GM23338 (cell line): ENCODE data around the gene GHRHR. TPM values are rescaled to one million over a fixed set of nuclear protein-coding genes. Genes with fewer than 3 reads are reported as not detected.

ENCODE experiments used
- ATAC-seq: fragments of 200-7000 bp; cut with Tn5 transposase; 3 replicates; pipeline ENCODE4 v1.9.1; 2020
- DNase-seq: peaks from one replicate; pipeline ENCODE4 v3.0.0-alpha.2; 2015; ENCODE audit warnings: low spot score
- H2AFZ ChIP-seq: fragments of 200-600 bp; sonication (generic); 2 replicates; pipeline ENCODE4 v1.8.0; 2016; ENCODE audit warnings: antibody characterized with exemption, mild to moderate bottlenecking, moderate library complexity
- H3F3A ChIP-seq: fragments of 200-600 bp; sonication (generic); replicated peaks from 2 replicates; pipeline ENCODE4 v1.8.0; 2017; ENCODE audit warnings: antibody characterized with exemption, mixed run types, low read depth
- H3K27ac ChIP-seq: fragments of 200-600 bp; sonication (generic); 2 replicates; pipeline ENCODE4 v1.6.1; 2016; ENCODE audit warnings: low read depth
- H3K27me3 ChIP-seq: fragments of 200-600 bp; sonication (generic); 2 replicates; pipeline ENCODE4 v1.8.0; 2016; ENCODE audit warnings: mild to moderate bottlenecking, mixed run types, moderate library complexity; ENCODE audit not compliant: insufficient read depth
- H3K36me3 ChIP-seq: fragments of 200-600 bp; sonication (generic); 2 replicates; pipeline ENCODE4 v1.8.0; 2016; ENCODE audit warnings: mild to moderate bottlenecking; ENCODE audit not compliant: insufficient read depth
- H3K4me1 ChIP-seq: fragments of 200-600 bp; sonication (generic); 2 replicates; pipeline ENCODE4 v1.8.0; 2016; ENCODE audit warnings: mild to moderate bottlenecking, moderate library complexity; ENCODE audit not compliant: insufficient read depth
- H3K4me2 ChIP-seq: fragments of 200-600 bp; sonication (generic); 2 replicates; pipeline ENCODE4 v1.7.1; 2017; ENCODE audit warnings: mixed run types
- H3K4me3 ChIP-seq: fragments of 200-600 bp; sonication (generic); 2 replicates; pipeline ENCODE4 v1.6.1; 2016; ENCODE audit warnings: mixed run types
- H3K79me2 ChIP-seq: fragments of 200-600 bp; sonication (generic); replicated peaks from 2 replicates; pipeline ENCODE4 v1.8.0; 2017; ENCODE audit warnings: mild to moderate bottlenecking; ENCODE audit not compliant: insufficient read depth
- H3K9me2 ChIP-seq: fragments of 200-600 bp; sonication (generic); 2 replicates; pipeline ENCODE4 v1.8.0; 2017; ENCODE audit not compliant: insufficient read depth
- H4K20me1 ChIP-seq: fragments of 200-600 bp; sonication (generic); replicated peaks from 2 replicates; pipeline ENCODE4 v1.8.0; 2017; ENCODE audit warnings: mild to moderate bottlenecking; ENCODE audit not compliant: insufficient read depth
- H3K27ac Mint-ChIP-seq: 2 replicates; pipeline ENCODE4 v1.8.0; 2020; ENCODE audit warnings: inconsistent platforms, mild to moderate bottlenecking, moderate library complexity, mixed read lengths
- H3K27me3 Mint-ChIP-seq: 3 replicates; pipeline ENCODE4 v1.8.0; 2022; ENCODE audit warnings: low read depth, mild to moderate bottlenecking, moderate library complexity, mixed read lengths, inconsistent platforms; ENCODE audit not compliant: insufficient read depth, poor library complexity
- H3K36me3 Mint-ChIP-seq: 3 replicates; pipeline ENCODE4 v1.8.0; 2021; ENCODE audit warnings: low read depth, mild to moderate bottlenecking, inconsistent platforms, moderate library complexity, mixed read lengths
- H3K4me1 Mint-ChIP-seq: 3 replicates; pipeline ENCODE4 v1.8.0; 2020; ENCODE audit warnings: mild to moderate bottlenecking, inconsistent platforms, mixed read lengths
- H3K4me3 Mint-ChIP-seq: 3 replicates; pipeline ENCODE4 v1.8.0; 2021; ENCODE audit warnings: moderate library complexity, mild to moderate bottlenecking, inconsistent platforms, mixed read lengths
- H3K9me3 Mint-ChIP-seq: 3 replicates; pipeline ENCODE4 v1.8.0; 2020; ENCODE audit warnings: moderate library complexity, mild to moderate bottlenecking, inconsistent platforms, mixed read lengths
- CREB1 ChIP-seq: fragments of 250-450 bp; sonication (Bioruptor Pico); IDR thresholded peaks from 2 replicates; pipeline ENCODE4 v1.5.0; 2020; ENCODE audit warnings: low read depth, mild to moderate bottlenecking, moderate library complexity
- EZH2 ChIP-seq: fragments of 200-600 bp; sonication (generic); IDR thresholded peaks from one replicate; pipeline ENCODE4 v1.8.0; 2017; ENCODE audit warnings: antibody characterized with exemption, mild to moderate bottlenecking, low read depth; ENCODE audit not compliant: unreplicated experiment
- EZH2phosphoT487 ChIP-seq: fragments of 200-600 bp; sonication (generic); IDR thresholded peaks from one replicate; pipeline ENCODE4 v1.8.1; 2018; ENCODE audit warnings: antibody characterized with exemption; ENCODE audit not compliant: unreplicated experiment
- JUNB ChIP-seq: IDR thresholded peaks from one replicate; pipeline ENCODE4 v1.6.1; 2016; ENCODE audit warnings: antibody characterized with exemption; ENCODE audit not compliant: unreplicated experiment
- NANOG ChIP-seq: IDR thresholded peaks from 2 replicates; pipeline ENCODE4 v1.6.1; 2016; ENCODE audit warnings: antibody characterized with exemption, borderline replicate concordance
- POLR2AphosphoS5 ChIP-seq: IDR thresholded peaks from 2 replicates; pipeline ENCODE4 v1.6.1; 2016; ENCODE audit warnings: antibody characterized with exemption, low read depth
- STAT1 ChIP-seq: IDR thresholded peaks from one replicate; pipeline ENCODE4 v1.6.1; 2016; ENCODE audit warnings: antibody characterized with exemption; ENCODE audit not compliant: unreplicated experiment
- ZNF114 ChIP-seq: fragments of 250-450 bp; sonication (Bioruptor Pico); IDR thresholded peaks from 2 replicates; pipeline ENCODE4 v1.5.0; 2020; ENCODE audit warnings: mild to moderate bottlenecking, moderate library complexity
- ZNF331 ChIP-seq: fragments of 250-450 bp; sonication (Bioruptor Pico); IDR thresholded peaks from 2 replicates; pipeline ENCODE4 v1.5.0; 2020; ENCODE audit warnings: low read depth, mild to moderate bottlenecking, moderate library complexity
- polyA plus RNA-seq: library from polyadenylated mRNA; unstranded; fragments of >200 nt; fragmentation: Nextera tagmentation; extraction: Ambion mirVana; gene quantifications from 2 replicates; pipeline ENCODE4 v1.2.1, GENCODE V29; 2016
- total RNA-seq: library from RNA; depleted of rRNA; stranded (reverse); fragments of >200 nt; shearing (Covaris generic); gene quantifications from 2 replicates; pipeline ENCODE4 v1.2.3, GENCODE V29; 2014
- TF ChIP-seq, protein P1 (sequence below): IDR thresholded peaks from one replicate; pipeline ENCODE4 v1.6.1; 2018; ENCODE audit warnings: antibody characterized with exemption; ENCODE audit not compliant: unreplicated experiment
- TF ChIP-seq, protein P2 (sequence below): IDR thresholded peaks from 2 replicates; pipeline ENCODE4 v1.6.1; 2016; ENCODE audit warnings: antibody characterized with exemption
- TF ChIP-seq, protein P3 (sequence below): fragments of 250-450 bp; sonication (Bioruptor Pico); IDR thresholded peaks from 2 replicates; pipeline ENCODE4 v1.5.0; 2020; ENCODE audit warnings: mild to moderate bottlenecking, moderate library complexity
- TF ChIP-seq, protein P4 (sequence below), 2 experiments: fragments of 200-600 bp in 1 of 2; sonication (generic) in 1 of 2; conservative IDR thresholded peaks; 2 replicates each; pipeline versions ENCODE4 v1.5.1 to v1.6.1; 2016 to 2017; ENCODE audit warnings: antibody characterized with exemption in 2 of 2, low read depth in 2 of 2, mild to moderate bottlenecking in 2 of 2, moderate library complexity in 1 of 2

The GHRHR gene
- total and polyA plus RNA-seq, 2 experiments from 2014 or later, result 2.2 TPM; not detected in 1

DNA sequence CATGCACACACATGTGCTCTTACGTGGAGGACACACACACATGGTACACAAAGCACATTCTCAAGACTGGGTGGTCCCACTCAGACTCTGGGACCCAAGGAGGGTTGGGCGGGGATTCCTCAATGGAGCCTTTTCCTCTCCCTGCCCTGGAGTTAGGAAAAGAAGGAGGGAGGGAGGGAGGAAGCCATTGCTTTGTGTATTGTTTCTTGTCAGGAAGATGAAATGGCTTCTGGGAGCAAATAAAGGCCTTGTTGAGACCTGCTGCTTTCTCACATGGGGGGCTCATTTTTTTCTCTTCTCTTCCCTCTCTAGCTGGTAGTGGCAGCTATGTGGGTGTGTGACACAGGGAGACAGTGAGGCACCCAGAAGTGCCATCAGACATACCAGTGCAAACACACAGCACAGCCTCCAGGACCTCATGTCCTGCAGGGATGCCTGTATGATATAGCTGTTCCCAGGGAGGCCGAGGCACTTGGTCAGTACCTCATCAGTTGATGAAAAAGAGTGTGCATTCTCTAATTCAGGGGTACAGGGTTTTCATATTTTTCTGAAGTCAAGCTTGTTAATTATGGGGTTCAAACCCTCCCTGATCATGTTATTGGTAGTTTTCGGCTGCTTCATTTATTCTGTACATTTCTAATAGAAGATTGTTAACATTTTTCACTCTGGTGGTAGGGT lies 46.4 kb upstream of the GHRHR start:
- H3K9me2 ChIP-seq, result no peaks in the 10 kb centered on the region
- no peak overlapping the region for H3K4me2 ChIP-seq
- H3K27me3 ChIP-seq, result no peaks in the 10 kb centered on the region
- H3K4me3 ChIP-seq, result no peak overlapping the region
- no peaks in the 10 kb centered on the region for H4K20me1 ChIP-seq
- H3K79me2 ChIP-seq, result no peaks in the 10 kb centered on the region
- H2AFZ ChIP-seq, result no peak overlapping the region
- no peak overlapping the region for H3K27ac Mint-ChIP-seq
- no peaks in the 10 kb centered on the region for H3K4me1 ChIP-seq
- no peaks in the 10 kb centered on the region for H3K9me3 Mint-ChIP-seq
- no peaks in the 10 kb centered on the region for H3K36me3 Mint-ChIP-seq
- no peak for TF ChIP-seq ZNF114 (CRISPR knock-in tag)
- TF ChIP-seq, protein P1, sequence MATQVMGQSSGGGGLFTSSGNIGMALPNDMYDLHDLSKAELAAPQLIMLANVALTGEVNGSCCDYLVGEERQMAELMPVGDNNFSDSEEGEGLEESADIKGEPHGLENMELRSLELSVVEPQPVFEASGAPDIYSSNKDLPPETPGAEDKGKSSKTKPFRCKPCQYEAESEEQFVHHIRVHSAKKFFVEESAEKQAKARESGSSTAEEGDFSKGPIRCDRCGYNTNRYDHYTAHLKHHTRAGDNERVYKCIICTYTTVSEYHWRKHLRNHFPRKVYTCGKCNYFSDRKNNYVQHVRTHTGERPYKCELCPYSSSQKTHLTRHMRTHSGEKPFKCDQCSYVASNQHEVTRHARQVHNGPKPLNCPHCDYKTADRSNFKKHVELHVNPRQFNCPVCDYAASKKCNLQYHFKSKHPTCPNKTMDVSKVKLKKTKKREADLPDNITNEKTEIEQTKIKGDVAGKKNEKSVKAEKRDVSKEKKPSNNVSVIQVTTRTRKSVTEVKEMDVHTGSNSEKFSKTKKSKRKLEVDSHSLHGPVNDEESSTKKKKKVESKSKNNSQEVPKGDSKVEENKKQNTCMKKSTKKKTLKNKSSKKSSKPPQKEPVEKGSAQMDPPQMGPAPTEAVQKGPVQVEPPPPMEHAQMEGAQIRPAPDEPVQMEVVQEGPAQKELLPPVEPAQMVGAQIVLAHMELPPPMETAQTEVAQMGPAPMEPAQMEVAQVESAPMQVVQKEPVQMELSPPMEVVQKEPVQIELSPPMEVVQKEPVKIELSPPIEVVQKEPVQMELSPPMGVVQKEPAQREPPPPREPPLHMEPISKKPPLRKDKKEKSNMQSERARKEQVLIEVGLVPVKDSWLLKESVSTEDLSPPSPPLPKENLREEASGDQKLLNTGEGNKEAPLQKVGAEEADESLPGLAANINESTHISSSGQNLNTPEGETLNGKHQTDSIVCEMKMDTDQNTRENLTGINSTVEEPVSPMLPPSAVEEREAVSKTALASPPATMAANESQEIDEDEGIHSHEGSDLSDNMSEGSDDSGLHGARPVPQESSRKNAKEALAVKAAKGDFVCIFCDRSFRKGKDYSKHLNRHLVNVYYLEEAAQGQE, result no peak
- TF ChIP-seq EZH2, result no peak
- no peak for TF ChIP-seq POLR2AphosphoS5
- TF ChIP-seq, protein P2, sequence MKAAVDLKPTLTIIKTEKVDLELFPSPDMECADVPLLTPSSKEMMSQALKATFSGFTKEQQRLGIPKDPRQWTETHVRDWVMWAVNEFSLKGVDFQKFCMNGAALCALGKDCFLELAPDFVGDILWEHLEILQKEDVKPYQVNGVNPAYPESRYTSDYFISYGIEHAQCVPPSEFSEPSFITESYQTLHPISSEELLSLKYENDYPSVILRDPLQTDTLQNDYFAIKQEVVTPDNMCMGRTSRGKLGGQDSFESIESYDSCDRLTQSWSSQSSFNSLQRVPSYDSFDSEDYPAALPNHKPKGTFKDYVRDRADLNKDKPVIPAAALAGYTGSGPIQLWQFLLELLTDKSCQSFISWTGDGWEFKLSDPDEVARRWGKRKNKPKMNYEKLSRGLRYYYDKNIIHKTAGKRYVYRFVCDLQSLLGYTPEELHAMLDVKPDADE, result no peak
- TF ChIP-seq, protein P3, sequence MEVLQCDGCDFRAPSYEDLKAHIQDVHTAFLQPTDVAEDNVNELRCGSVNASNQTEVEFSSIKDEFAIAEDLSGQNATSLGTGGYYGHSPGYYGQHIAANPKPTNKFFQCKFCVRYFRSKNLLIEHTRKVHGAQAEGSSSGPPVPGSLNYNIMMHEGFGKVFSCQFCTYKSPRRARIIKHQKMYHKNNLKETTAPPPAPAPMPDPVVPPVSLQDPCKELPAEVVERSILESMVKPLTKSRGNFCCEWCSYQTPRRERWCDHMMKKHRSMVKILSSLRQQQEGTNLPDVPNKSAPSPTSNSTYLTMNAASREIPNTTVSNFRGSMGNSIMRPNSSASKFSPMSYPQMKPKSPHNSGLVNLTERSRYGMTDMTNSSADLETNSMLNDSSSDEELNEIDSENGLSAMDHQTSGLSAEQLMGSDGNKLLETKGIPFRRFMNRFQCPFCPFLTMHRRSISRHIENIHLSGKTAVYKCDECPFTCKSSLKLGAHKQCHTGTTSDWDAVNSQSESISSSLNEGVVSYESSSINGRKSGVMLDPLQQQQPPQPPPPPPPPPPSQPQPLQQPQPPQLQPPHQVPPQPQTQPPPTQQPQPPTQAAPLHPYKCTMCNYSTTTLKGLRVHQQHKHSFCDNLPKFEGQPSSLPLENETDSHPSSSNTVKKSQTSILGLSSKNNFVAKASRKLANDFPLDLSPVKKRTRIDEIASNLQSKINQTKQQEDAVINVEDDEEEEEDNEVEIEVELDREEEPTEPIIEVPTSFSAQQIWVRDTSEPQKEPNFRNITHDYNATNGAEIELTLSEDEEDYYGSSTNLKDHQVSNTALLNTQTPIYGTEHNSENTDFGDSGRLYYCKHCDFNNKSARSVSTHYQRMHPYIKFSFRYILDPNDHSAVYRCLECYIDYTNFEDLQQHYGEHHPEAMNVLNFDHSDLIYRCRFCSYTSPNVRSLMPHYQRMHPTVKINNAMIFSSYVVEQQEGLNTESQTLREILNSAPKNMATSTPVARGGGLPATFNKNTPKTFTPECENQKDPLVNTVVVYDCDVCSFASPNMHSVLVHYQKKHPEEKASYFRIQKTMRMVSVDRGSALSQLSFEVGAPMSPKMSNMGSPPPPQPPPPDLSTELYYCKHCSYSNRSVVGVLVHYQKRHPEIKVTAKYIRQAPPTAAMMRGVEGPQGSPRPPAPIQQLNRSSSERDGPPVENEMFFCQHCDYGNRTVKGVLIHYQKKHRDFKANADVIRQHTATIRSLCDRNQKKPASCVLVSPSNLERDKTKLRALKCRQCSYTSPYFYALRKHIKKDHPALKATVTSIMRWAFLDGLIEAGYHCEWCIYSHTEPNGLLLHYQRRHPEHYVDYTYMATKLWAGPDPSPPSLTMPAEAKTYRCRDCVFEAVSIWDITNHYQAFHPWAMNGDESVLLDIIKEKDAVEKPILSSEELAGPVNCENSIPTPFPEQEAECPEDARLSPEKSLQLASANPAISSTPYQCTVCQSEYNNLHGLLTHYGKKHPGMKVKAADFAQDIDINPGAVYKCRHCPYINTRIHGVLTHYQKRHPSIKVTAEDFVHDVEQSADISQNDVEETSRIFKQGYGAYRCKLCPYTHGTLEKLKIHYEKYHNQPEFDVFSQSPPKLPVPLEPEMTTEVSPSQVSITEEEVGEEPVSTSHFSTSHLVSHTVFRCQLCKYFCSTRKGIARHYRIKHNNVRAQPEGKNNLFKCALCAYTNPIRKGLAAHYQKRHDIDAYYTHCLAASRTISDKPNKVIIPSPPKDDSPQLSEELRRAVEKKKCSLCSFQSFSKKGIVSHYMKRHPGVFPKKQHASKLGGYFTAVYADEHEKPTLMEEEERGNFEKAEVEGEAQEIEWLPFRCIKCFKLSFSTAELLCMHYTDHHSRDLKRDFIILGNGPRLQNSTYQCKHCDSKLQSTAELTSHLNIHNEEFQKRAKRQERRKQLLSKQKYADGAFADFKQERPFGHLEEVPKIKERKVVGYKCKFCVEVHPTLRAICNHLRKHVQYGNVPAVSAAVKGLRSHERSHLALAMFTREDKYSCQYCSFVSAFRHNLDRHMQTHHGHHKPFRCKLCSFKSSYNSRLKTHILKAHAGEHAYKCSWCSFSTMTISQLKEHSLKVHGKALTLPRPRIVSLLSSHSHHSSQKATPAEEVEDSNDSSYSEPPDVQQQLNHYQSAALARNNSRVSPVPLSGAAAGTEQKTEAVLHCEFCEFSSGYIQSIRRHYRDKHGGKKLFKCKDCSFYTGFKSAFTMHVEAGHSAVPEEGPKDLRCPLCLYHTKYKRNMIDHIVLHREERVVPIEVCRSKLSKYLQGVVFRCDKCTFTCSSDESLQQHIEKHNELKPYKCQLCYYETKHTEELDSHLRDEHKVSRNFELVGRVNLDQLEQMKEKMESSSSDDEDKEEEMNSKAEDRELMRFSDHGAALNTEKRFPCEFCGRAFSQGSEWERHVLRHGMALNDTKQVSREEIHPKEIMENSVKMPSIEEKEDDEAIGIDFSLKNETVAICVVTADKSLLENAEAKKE (CRISPR knock-in tag), result no peak
- no peak for TF ChIP-seq CREB1 (CRISPR knock-in tag)
- no peak for TF ChIP-seq ZNF331 (CRISPR knock-in tag)
- no peak for TF ChIP-seq JUNB
- TF ChIP-seq, protein P4, sequence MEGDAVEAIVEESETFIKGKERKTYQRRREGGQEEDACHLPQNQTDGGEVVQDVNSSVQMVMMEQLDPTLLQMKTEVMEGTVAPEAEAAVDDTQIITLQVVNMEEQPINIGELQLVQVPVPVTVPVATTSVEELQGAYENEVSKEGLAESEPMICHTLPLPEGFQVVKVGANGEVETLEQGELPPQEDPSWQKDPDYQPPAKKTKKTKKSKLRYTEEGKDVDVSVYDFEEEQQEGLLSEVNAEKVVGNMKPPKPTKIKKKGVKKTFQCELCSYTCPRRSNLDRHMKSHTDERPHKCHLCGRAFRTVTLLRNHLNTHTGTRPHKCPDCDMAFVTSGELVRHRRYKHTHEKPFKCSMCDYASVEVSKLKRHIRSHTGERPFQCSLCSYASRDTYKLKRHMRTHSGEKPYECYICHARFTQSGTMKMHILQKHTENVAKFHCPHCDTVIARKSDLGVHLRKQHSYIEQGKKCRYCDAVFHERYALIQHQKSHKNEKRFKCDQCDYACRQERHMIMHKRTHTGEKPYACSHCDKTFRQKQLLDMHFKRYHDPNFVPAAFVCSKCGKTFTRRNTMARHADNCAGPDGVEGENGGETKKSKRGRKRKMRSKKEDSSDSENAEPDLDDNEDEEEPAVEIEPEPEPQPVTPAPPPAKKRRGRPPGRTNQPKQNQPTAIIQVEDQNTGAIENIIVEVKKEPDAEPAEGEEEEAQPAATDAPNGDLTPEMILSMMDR (conservative IDR thresholded peaks at IDR 0.05; ENCODE audit: low read depth in 2 of 2), result no peak
- TF ChIP-seq EZH2phosphoT487, result no peak
- TF ChIP-seq STAT1, result no peak
- no peak for TF ChIP-seq NANOG
- H3F3A ChIP-seq, result no peaks in the 10 kb centered on the region
- H3K36me3 ChIP-seq, result no peaks in the 10 kb centered on the region
- ATAC-seq, result no peak
- no peak for DNase-seq
- no peak overlapping the region for H3K27ac ChIP-seq
- H3K4me1 Mint-ChIP-seq, result peaks cover 31% of the 10 kb centered on the region
- peaks cover 9% of the 10 kb centered on the region for H3K27me3 Mint-ChIP-seq
- no peak overlapping the region for H3K4me3 Mint-ChIP-seq
